HCT116 (cell line): ENCODE data around the gene CFAP298. TPM values are rescaled to one million over a fixed set of nuclear protein-coding genes. Genes with fewer than 3 reads are reported as not detected.

ENCODE experiments used
- ATAC-seq: fragments of 200-7000 bp; cut with Tn5 transposase; 2 replicates; pipeline ENCODE4 v1.9.1; 2020; ENCODE audit warnings: mild to moderate bottlenecking, moderate library complexity
- BruUV-seq: library from RNA; stranded (reverse); fragments of 400-500 nt; replicated peaks from 2 replicates; lab custom pipeline; 2021; lab: Mats Ljungman, UMichigan
- CTCF ChIA-PET: fragments of 300-600 bp; sonication (Branson Sonifier 250); formaldehyde crosslinking; loops from one replicate; lab custom pipeline; 2021; ENCODE audit warnings: antibody characterized with exemption; lab: Charles Lee
- POLR2A ChIA-PET: fragments of 300-600, 350-600 bp; sonication (Branson Sonifier 250); formaldehyde crosslinking; loops from one replicate; lab custom pipeline; 2021; ENCODE audit warnings: antibody characterized with exemption; lab: Charles Lee
- RAD21 ChIA-PET, 2 experiments: fragments of 300-600 bp; sonication (Branson Sonifier 250); formaldehyde crosslinking; loops; one replicate each; lab custom pipeline; 2023; ENCODE audit warnings: low total read pairs in 2 of 2; ENCODE audit not compliant: uncharacterized antibody in 2 of 2, unreplicated experiment in 2 of 2, low non-redundant PET in 1 of 2; lab: Charles Lee
- DNase-seq: peaks from one replicate; pipeline ENCODE4 v3.0.0-alpha.2; 2010; ENCODE audit warnings: low read depth, low spot score
- H2AFZ ChIP-seq: fragments of 200-600 bp; shearing (Covaris generic), sonication (generic); 2 replicates; pipeline ENCODE4 v1.6.1; 2017; ENCODE audit warnings: low read depth, mixed run types, mixed read lengths, antibody characterized with exemption, low read length; ENCODE audit not compliant: poor library complexity, severe bottlenecking
- H3K27ac ChIP-seq: 2 replicates; pipeline ENCODE4 v1.5.1; 2012; ENCODE audit warnings: low read depth, low read length
- H3K27me3 ChIP-seq: fragments of 200-600 bp; sonication (generic); 2 replicates; pipeline ENCODE4 v1.6.1; 2016; ENCODE audit warnings: mixed run types, low read length, mixed read lengths; ENCODE audit not compliant: insufficient read depth
- H3K36me3 ChIP-seq, 2 experiments: fragments of 200-500 bp in 1 of 2; fragments of 200-600 bp in 1 of 2; sonication (Bioruptor generic) in 1 of 2; sonication (generic) in 1 of 2; 2 replicates each; pipeline versions ENCODE4 v1.5.1 to v1.6.1; 2014 to 2016; ENCODE audit warnings: low read length in 2 of 2, inconsistent platforms in 1 of 2, mixed read lengths in 1 of 2, mixed run types in 1 of 2; ENCODE audit not compliant: insufficient read depth in 2 of 2, control insufficient read depth in 1 of 2
- H3K4me1 ChIP-seq, 2 experiments: fragments of 200-600 bp in 1 of 2; sonication (generic) in 1 of 2; 2 replicates each; pipeline versions ENCODE4 v1.5.1 to v1.6.1; 2012 to 2017; ENCODE audit warnings: low read length in 2 of 2, inconsistent platforms in 1 of 2, mild to moderate bottlenecking in 1 of 2, mixed read lengths in 1 of 2, mixed run types in 1 of 2, moderate library complexity in 1 of 2; ENCODE audit not compliant: insufficient read depth in 2 of 2, control insufficient read depth in 1 of 2
- H3K4me2 ChIP-seq: fragments of 200-600 bp; sonication (generic); 2 replicates; pipeline ENCODE4 v1.6.1; 2017; ENCODE audit warnings: mixed run types, low read length, mixed read lengths
- H3K4me3 ChIP-seq, 2 experiments: fragments of 200-600 bp in 1 of 2; sonication (generic) in 1 of 2; replicated peaks in 1 of 2; 2 replicates each; pipeline ENCODE4 v1.5.1; 2011 to 2016; ENCODE audit warnings: low read length in 2 of 2, control low read depth in 1 of 2, low read depth in 1 of 2, mild to moderate bottlenecking in 1 of 2, mixed read lengths in 1 of 2, mixed run types in 1 of 2
- H3K79me2 ChIP-seq: fragments of 200-600 bp; sonication (generic); 2 replicates; pipeline ENCODE4 v1.6.1; 2017; ENCODE audit warnings: mild to moderate bottlenecking, mixed run types, low read length, moderate library complexity, mixed read lengths; ENCODE audit not compliant: insufficient read depth
- H3K9ac ChIP-seq: fragments of 200-600 bp; sonication (generic); 2 replicates; pipeline ENCODE4 v1.6.1; 2016; ENCODE audit warnings: low read length, mixed read lengths
- H3K9me2 ChIP-seq: fragments of 200-600 bp; sonication (generic), shearing (Covaris generic); 2 replicates; pipeline ENCODE4 v1.6.1; 2017; ENCODE audit warnings: mixed run types, mild to moderate bottlenecking, moderate library complexity; ENCODE audit not compliant: insufficient read depth
- H3K9me3 ChIP-seq, 2 experiments: fragments of 200-500 bp in 1 of 2; fragments of 200-600 bp in 1 of 2; sonication (Bioruptor generic) in 1 of 2; sonication (generic) in 1 of 2; 2 replicates each; pipeline ENCODE4 v1.6.1; 2014 to 2017; ENCODE audit warnings: low read length in 2 of 2, mixed read lengths in 2 of 2, inconsistent platforms in 1 of 2, low read depth in 1 of 2, mild to moderate bottlenecking in 1 of 2, mixed run types in 1 of 2, moderate library complexity in 1 of 2; ENCODE audit not compliant: control insufficient read depth in 1 of 2, insufficient read depth in 1 of 2
- H4K20me1 ChIP-seq: fragments of 200-600 bp; sonication (generic), shearing (Covaris generic); 2 replicates; pipeline ENCODE4 v1.6.1; 2017; ENCODE audit warnings: mixed run types, mild to moderate bottlenecking, moderate library complexity; ENCODE audit not compliant: insufficient read depth
- CBX3 ChIP-seq: IDR thresholded peaks from 2 replicates; pipeline ENCODE4 v1.6.1; 2012; ENCODE audit warnings: low read depth
- EGR1 ChIP-seq: IDR thresholded peaks from 2 replicates; pipeline ENCODE4 v1.6.1; 2012; ENCODE audit warnings: low read depth
- ELF1 ChIP-seq: IDR thresholded peaks from 2 replicates; pipeline ENCODE4 v1.6.1; 2012; ENCODE audit warnings: low read depth, borderline replicate concordance
- EZH2phosphoT487 ChIP-seq: fragments of 200-600 bp; IDR thresholded peaks from 2 replicates; pipeline ENCODE4 v1.6.1; 2018; ENCODE audit warnings: antibody characterized with exemption, borderline replicate concordance
- FOSL1 ChIP-seq: IDR thresholded peaks from 2 replicates; pipeline ENCODE4 v1.6.1; 2012; ENCODE audit warnings: low read depth
- JUND ChIP-seq: IDR thresholded peaks from 2 replicates; pipeline ENCODE4 v1.6.1; 2012
- POLR2A ChIP-seq: IDR thresholded peaks from 2 replicates; pipeline ENCODE4 v1.7.0; 2011; ENCODE audit warnings: borderline replicate concordance; ENCODE audit not compliant: insufficient read depth, insufficient read length; ENCODE audit errors: extremely low read depth
- POLR2AphosphoS5 ChIP-seq: IDR thresholded peaks from 2 replicates; pipeline ENCODE4 v1.6.1; 2011; ENCODE audit warnings: mild to moderate bottlenecking, low read depth, low read length, moderate library complexity
- RAD21 ChIP-seq: IDR thresholded peaks from 2 replicates; pipeline ENCODE4 v1.6.1; 2012; ENCODE audit warnings: low read depth, mild to moderate bottlenecking
- SP1 ChIP-seq: IDR thresholded peaks from 2 replicates; pipeline ENCODE4 v1.6.1; 2012; ENCODE audit warnings: low read depth
- SRF ChIP-seq: IDR thresholded peaks from 2 replicates; pipeline ENCODE4 v1.6.1; 2012; ENCODE audit warnings: low read depth
- TCF7L2 ChIP-seq: IDR thresholded peaks from 2 replicates; pipeline ENCODE4 v1.7.0; 2011; ENCODE audit warnings: borderline replicate concordance, inconsistent platforms; ENCODE audit not compliant: insufficient read depth, insufficient read length; ENCODE audit errors: extremely low read depth
- YY1 ChIP-seq: IDR thresholded peaks from 2 replicates; pipeline ENCODE4 v1.6.1; 2011; ENCODE audit warnings: low read length, low read depth, moderate library complexity, mild to moderate bottlenecking; ENCODE audit not compliant: insufficient replicate concordance; ENCODE audit errors: extremely low read depth
- ZFX ChIP-seq: fragments of 450-650 bp; IDR thresholded peaks from 2 replicates; pipeline ENCODE4 v1.6.1; 2017
- ZNF274 ChIP-seq: fragments of 200-500 bp; sonication (Bioruptor generic); IDR thresholded peaks from 2 replicates; pipeline ENCODE4 v1.6.1; 2014; ENCODE audit warnings: mild to moderate bottlenecking, low read depth, low read length, inconsistent platforms
- intact Hi-C: fragments of 100-400 bp; cut with micrococcal nuclease; formaldehyde crosslinking; loops from 2 replicates; pipeline ENCODE4 v1.10.0; 2022
- total RNA-seq: library from RNA; stranded (reverse); gene quantifications from one replicate; pipeline ENCODE4 v1.2.1, GENCODE V29; 2021; ENCODE audit not compliant: unreplicated experiment
- TF ChIP-seq, protein P1 (sequence below): IDR thresholded peaks from 2 replicates; pipeline ENCODE4 v1.6.1; 2011; ENCODE audit warnings: mild to moderate bottlenecking, low read length, moderate library complexity; ENCODE audit not compliant: insufficient replicate concordance; ENCODE audit errors: extremely low read depth
- TF ChIP-seq, protein P2 (sequence below): IDR thresholded peaks from 2 replicates; pipeline ENCODE4 v1.6.1; 2012; ENCODE audit warnings: low read depth
- TF ChIP-seq, protein P3 (sequence below), 3 experiments: fragments of 200-600 bp in 1 of 3; sonication (generic) in 1 of 3; IDR thresholded peaks in 2 of 3; conservative IDR thresholded peaks in 1 of 3; 2 replicates each; pipeline ENCODE4 v1.5.1; 2012 to 2017; ENCODE audit warnings: low read depth in 2 of 3, low read length in 2 of 3, antibody characterized with exemption in 1 of 3, borderline replicate concordance in 1 of 3, control low read depth in 1 of 3, mild to moderate bottlenecking in 1 of 3, mixed read lengths in 1 of 3, mixed run types in 1 of 3, moderate library complexity in 1 of 3; ENCODE audit not compliant: insufficient read depth in 1 of 3
- TF ChIP-seq, protein P4 (sequence below): IDR thresholded peaks from 2 replicates; pipeline ENCODE4 v1.6.1; 2012
- TF ChIP-seq, protein P5 (sequence below): IDR thresholded peaks from 2 replicates; pipeline ENCODE4 v1.6.1; 2012

Gene CFAP298
- total RNA-seq, 1 experiment from 2014 or later = 58.2 TPM

DNA sequence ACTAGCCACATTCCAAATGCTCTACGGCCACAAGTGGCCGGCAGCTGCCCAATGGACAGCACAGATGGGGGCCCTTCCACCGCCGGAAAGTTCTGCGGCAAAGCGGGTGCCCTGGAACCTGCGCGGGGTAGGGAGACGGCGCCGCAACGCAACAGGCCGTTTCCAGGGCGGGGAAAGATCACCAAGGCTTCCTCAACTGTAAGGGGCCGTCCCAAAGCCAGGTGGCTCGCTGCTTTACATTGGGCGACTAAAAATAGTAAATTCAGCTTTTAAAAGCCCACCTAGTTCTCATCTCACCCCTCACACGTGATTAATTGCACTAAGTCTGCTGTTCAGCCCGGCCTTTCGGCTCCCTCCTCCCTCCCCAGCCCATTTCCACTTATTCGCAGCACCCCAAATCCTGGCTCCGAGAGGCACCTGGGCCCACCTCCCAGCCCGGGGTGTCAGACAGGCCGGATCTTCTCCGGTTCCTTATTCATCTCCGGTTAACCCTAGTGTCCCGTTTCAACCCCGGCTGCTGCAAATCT lies 643 bp downstream of the CFAP298 start:
- Histone ChIP-seq H3K9ac (peak overlapping the region; percentile 89), H3K27ac (peak overlapping the region; percentile 97), H2AFZ (peak overlapping the region; percentile 45), H3K4me2 (peak overlapping the region; percentile 92), H3K36me3 (peaks cover 5 to 25% of the 10 kb centered on the region in 2 experiments; a peak in 3 of 4 replicates), H3K9me3 (no peaks in the 10 kb centered on the region), H3K27me3 (no peaks in the 10 kb centered on the region), H3K4me3 (peak overlapping the region; percentile 95 to 98), H3K4me1 (peaks cover 6 to 12% of the 10 kb centered on the region in 2 experiments), H3K79me2 (peaks cover 31% of the 10 kb centered on the region), H3K9me2 (no peaks in the 10 kb centered on the region), H4K20me1 (no peaks in the 10 kb centered on the region)
- POLR2A ChIA-PET = interaction anchor here (0.8 kb wide), 2 partner anchors 147 to 160 kb away, joined by 3 read pairs; partner anchors contain the start of gene PAXBP1
- intact Hi-C loops = no loop called here
- peak; percentile 28 for ATAC-seq
- BruUV-seq = TSS peak; percentile 47
- TF ChIP-seq RAD21 (no peak), SRF (no peak), ZNF274 (no peak), CBX3 (no peak), YY1 (no peak), EZH2phosphoT487 (no peak), POLR2A (no peak), JUND (no peak), POLR2AphosphoS5 (no peak), FOSL1 (no peak), TCF7L2 (no peak), ELF1 (no peak), ZFX (no peak), SP1 (no peak), EGR1 (no peak)
- TF ChIP-seq, protein P1, sequence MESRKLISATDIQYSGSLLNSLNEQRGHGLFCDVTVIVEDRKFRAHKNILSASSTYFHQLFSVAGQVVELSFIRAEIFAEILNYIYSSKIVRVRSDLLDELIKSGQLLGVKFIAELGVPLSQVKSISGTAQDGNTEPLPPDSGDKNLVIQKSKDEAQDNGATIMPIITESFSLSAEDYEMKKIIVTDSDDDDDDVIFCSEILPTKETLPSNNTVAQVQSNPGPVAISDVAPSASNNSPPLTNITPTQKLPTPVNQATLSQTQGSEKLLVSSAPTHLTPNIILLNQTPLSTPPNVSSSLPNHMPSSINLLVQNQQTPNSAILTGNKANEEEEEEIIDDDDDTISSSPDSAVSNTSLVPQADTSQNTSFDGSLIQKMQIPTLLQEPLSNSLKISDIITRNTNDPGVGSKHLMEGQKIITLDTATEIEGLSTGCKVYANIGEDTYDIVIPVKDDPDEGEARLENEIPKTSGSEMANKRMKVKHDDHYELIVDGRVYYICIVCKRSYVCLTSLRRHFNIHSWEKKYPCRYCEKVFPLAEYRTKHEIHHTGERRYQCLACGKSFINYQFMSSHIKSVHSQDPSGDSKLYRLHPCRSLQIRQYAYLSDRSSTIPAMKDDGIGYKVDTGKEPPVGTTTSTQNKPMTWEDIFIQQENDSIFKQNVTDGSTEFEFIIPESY = no peak
- TF ChIP-seq, protein P2, sequence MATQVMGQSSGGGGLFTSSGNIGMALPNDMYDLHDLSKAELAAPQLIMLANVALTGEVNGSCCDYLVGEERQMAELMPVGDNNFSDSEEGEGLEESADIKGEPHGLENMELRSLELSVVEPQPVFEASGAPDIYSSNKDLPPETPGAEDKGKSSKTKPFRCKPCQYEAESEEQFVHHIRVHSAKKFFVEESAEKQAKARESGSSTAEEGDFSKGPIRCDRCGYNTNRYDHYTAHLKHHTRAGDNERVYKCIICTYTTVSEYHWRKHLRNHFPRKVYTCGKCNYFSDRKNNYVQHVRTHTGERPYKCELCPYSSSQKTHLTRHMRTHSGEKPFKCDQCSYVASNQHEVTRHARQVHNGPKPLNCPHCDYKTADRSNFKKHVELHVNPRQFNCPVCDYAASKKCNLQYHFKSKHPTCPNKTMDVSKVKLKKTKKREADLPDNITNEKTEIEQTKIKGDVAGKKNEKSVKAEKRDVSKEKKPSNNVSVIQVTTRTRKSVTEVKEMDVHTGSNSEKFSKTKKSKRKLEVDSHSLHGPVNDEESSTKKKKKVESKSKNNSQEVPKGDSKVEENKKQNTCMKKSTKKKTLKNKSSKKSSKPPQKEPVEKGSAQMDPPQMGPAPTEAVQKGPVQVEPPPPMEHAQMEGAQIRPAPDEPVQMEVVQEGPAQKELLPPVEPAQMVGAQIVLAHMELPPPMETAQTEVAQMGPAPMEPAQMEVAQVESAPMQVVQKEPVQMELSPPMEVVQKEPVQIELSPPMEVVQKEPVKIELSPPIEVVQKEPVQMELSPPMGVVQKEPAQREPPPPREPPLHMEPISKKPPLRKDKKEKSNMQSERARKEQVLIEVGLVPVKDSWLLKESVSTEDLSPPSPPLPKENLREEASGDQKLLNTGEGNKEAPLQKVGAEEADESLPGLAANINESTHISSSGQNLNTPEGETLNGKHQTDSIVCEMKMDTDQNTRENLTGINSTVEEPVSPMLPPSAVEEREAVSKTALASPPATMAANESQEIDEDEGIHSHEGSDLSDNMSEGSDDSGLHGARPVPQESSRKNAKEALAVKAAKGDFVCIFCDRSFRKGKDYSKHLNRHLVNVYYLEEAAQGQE = no peak
- TF ChIP-seq, protein P3, sequence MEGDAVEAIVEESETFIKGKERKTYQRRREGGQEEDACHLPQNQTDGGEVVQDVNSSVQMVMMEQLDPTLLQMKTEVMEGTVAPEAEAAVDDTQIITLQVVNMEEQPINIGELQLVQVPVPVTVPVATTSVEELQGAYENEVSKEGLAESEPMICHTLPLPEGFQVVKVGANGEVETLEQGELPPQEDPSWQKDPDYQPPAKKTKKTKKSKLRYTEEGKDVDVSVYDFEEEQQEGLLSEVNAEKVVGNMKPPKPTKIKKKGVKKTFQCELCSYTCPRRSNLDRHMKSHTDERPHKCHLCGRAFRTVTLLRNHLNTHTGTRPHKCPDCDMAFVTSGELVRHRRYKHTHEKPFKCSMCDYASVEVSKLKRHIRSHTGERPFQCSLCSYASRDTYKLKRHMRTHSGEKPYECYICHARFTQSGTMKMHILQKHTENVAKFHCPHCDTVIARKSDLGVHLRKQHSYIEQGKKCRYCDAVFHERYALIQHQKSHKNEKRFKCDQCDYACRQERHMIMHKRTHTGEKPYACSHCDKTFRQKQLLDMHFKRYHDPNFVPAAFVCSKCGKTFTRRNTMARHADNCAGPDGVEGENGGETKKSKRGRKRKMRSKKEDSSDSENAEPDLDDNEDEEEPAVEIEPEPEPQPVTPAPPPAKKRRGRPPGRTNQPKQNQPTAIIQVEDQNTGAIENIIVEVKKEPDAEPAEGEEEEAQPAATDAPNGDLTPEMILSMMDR (IDR thresholded peaks at IDR 0.05 in 2 of 3, conservative IDR thresholded peaks at IDR 0.05 in 1 of 3; ENCODE audit: borderline replicate concordance in 1 of 3, insufficient read depth in 1 of 3, low read depth in 2 of 3, low read length in 2 of 3) = no peak
- TF ChIP-seq, protein P4, sequence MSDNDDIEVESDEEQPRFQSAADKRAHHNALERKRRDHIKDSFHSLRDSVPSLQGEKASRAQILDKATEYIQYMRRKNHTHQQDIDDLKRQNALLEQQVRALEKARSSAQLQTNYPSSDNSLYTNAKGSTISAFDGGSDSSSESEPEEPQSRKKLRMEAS = no peak
- TF ChIP-seq, protein P5, sequence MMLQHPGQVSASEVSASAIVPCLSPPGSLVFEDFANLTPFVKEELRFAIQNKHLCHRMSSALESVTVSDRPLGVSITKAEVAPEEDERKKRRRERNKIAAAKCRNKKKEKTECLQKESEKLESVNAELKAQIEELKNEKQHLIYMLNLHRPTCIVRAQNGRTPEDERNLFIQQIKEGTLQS = no peak
- no peak for DNase-seq
- RAD21 ChIA-PET = interaction anchor here in 1 of 2 experiments (1.1 kb wide), 1 partner anchor 10 kb away, joined by 4 read pairs; no protein-coding TSS in a partner anchor
- CTCF ChIA-PET = interaction anchor here (0.5 to 2.5 kb wide), 2 partner anchors 10 to 22 kb away, joined by 4 to 17 read pairs; no protein-coding TSS in a partner anchor
